ENCODE results near the gene RAB9A. TPM values are rescaled to one million over a fixed set of nuclear protein-coding genes. Genes with fewer than 3 reads are reported as not detected.

RAB9A gene
- total and polyA plus RNA-seq, 9 of the 15 experiments (the other 6 are each of a cell fraction or from before 2014, with no cell fraction given) = 13.5 to 20.8 (median 17.7) TPM

- TF ChIP-seq POU5F1 (IDR thresholded peaks at IDR 0.05; ENCODE audit: borderline replicate concordance, low read depth, low read length, partially characterized antibody) (no peak), CBX8 (IDR thresholded peaks at IDR 0.05; ENCODE audit: borderline replicate concordance, extremely low read depth, low read depth, low read length, poor library complexity, severe bottlenecking) (no peak), ZNF507 (tag; conservative IDR thresholded peaks at IDR 0.05) (no peak), GABPA (tag; conservative IDR thresholded peaks at IDR 0.05; ENCODE audit: low read depth) (no peak; the same call in 1 of the 2 replicates), KAT2B (IDR thresholded peaks at IDR 0.05; ENCODE audit: low read depth, low read length) (no peak), KAT8 (IDR thresholded peaks at IDR 0.05; ENCODE audit: low read depth) (no peak), ARNT (IDR thresholded peaks at IDR 0.05) (peak; percentile 65 to 83; a peak in 1 of 4 replicates), ZNF766 (CRISPR knock-in tag; conservative IDR thresholded peaks at IDR 0.05) (peak; percentile 94), ZNF561 (CRISPR knock-in tag; conservative IDR thresholded peaks at IDR 0.05) (no peak), ZNF165 (CRISPR knock-in tag; IDR thresholded peaks at IDR 0.05; ENCODE audit: borderline replicate concordance) (no peak), HOXB6 (CRISPR knock-in tag; IDR thresholded peaks at IDR 0.05; ENCODE audit: borderline replicate concordance) (no peak), POLR2A (conservative IDR thresholded peaks at IDR 0.05) (peak; percentile 69), ZNF3 (CRISPR knock-in tag; IDR thresholded peaks at IDR 0.05) (no peak), ZNF785 (CRISPR knock-in tag; IDR thresholded peaks at IDR 0.05) (no peak), BMI1 (IDR thresholded peaks at IDR 0.05; ENCODE audit: low read length) (no peak), ZKSCAN3 (CRISPR knock-in tag; IDR thresholded peaks at IDR 0.05) (no peak), SUPT5H (IDR thresholded peaks at IDR 0.05) (peak; percentile 50; the same call in 1 of the 2 replicates), RBBP5 (IDR thresholded peaks at IDR 0.05; ENCODE audit: borderline replicate concordance, insufficient read depth, low read length, poor library complexity, severe bottlenecking) (peak; percentile 72), ARID3A (IDR thresholded peaks at IDR 0.05; ENCODE audit: borderline replicate concordance, low read depth, low read length) (peak; percentile 71), HNRNPL (IDR thresholded peaks at IDR 0.05; ENCODE audit: low read depth, low read length) (no peak), RCOR1 (IDR thresholded peaks at IDR 0.05; ENCODE audit: borderline replicate concordance in 1 of 2, low read depth in 2 of 2, low read length in 2 of 2) (peak in 1 of 2 experiments; percentile 67; a peak in 1 of 4 replicates), ZNF324 (CRISPR knock-in tag; IDR thresholded peaks at IDR 0.05) (no peak)
- TF ChIP-seq, protein P1, sequence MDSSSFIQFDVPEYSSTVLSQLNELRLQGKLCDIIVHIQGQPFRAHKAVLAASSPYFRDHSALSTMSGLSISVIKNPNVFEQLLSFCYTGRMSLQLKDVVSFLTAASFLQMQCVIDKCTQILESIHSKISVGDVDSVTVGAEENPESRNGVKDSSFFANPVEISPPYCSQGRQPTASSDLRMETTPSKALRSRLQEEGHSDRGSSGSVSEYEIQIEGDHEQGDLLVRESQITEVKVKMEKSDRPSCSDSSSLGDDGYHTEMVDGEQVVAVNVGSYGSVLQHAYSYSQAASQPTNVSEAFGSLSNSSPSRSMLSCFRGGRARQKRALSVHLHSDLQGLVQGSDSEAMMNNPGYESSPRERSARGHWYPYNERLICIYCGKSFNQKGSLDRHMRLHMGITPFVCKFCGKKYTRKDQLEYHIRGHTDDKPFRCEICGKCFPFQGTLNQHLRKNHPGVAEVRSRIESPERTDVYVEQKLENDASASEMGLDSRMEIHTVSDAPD (CRISPR knock-in tag; IDR thresholded peaks at IDR 0.05) = no peak
- TF ChIP-seq, protein P2, sequence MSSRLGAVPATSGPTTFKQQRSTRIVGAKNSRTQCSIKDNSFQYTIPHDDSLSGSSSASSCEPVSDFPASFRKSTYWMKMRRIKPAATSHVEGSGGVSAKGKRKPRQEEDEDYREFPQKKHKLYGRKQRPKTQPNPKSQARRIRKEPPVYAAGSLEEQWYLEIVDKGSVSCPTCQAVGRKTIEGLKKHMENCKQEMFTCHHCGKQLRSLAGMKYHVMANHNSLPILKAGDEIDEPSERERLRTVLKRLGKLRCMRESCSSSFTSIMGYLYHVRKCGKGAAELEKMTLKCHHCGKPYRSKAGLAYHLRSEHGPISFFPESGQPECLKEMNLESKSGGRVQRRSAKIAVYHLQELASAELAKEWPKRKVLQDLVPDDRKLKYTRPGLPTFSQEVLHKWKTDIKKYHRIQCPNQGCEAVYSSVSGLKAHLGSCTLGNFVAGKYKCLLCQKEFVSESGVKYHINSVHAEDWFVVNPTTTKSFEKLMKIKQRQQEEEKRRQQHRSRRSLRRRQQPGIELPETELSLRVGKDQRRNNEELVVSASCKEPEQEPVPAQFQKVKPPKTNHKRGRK (tag; IDR thresholded peaks at IDR 0.05) = no peak
- TF ChIP-seq, protein P3, sequence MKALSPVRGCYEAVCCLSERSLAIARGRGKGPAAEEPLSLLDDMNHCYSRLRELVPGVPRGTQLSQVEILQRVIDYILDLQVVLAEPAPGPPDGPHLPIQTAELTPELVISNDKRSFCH (CRISPR knock-in tag; IDR thresholded peaks at IDR 0.05) = no peak
- TF ChIP-seq, protein P3 (tag; IDR thresholded peaks at IDR 0.05) = no peak
Observed at GRCh38 chrX:13647709-13648212, 41.2 kb upstream of the RAB9A start (continued).
